G401.6 (cell line): ENCODE data around the gene E2F3.

Source experiments
- FAIRE-seq: peaks from 2 replicates; lab custom pipeline; 2012; peaks lifted over from hg19 to GRCh38; lab: Jason Lieb, UNC

Gene E2F3

GRCh38 chr6:20402342-20403069 is 827 bp downstream of the E2F3 start:
- FAIRE-seq, result no peak

GRCh38 chr6:20403070-20403765 is 1.5 kb downstream of the E2F3 start:
- no peak for FAIRE-seq

- FAIRE-seq, result no peak
Measured at GRCh38 chr6:20403766-20404640, 2.3 kb downstream of the E2F3 start.

GRCh38 chr6:20404641-20405032 is 3.0 kb downstream of the E2F3 start:
- FAIRE-seq, result no peak

GRCh38 chr6:20408851-20409250 is 7.2 kb downstream of the E2F3 start:
- FAIRE-seq, result no peak

GRCh38 chr6:20409427-20409971 is 7.8 kb downstream of the E2F3 start:
- no peak for FAIRE-seq

- FAIRE-seq, result no peak
Measured at GRCh38 chr6:20411544-20411943, 9.9 kb downstream of the E2F3 start.

- FAIRE-seq, result no peak
Measured at GRCh38 chr6:20411953-20412681, 10.4 kb downstream of the E2F3 start.

- FAIRE-seq, result no peak
Measured at GRCh38 chr6:20412682-20413073, 11.0 kb downstream of the E2F3 start.

GRCh38 chr6:20413826-20414225 is 12.1 kb downstream of the E2F3 start:
- FAIRE-seq, result no peak

GRCh38 chr6:20414711-20415110 is 13.0 kb downstream of the E2F3 start:
- FAIRE-seq, result no peak

GRCh38 chr6:20415304-20415703 is 13.6 kb downstream of the E2F3 start:
- no peak for FAIRE-seq

GRCh38 chr6:20415712-20416454 is 14.2 kb downstream of the E2F3 start:
- FAIRE-seq, result no peak

- FAIRE-seq, result no peak
Measured at GRCh38 chr6:20416567-20417345, 15.1 kb downstream of the E2F3 start.

GRCh38 chr6:20417819-20418218 is 16.1 kb downstream of the E2F3 start:
- no peak for FAIRE-seq

GRCh38 chr6:20426177-20427082 is 24.8 kb downstream of the E2F3 start:
- no peak for FAIRE-seq

GRCh38 chr6:20427856-20428255 is 26.2 kb downstream of the E2F3 start:
- no peak for FAIRE-seq

GRCh38 chr6:20432692-20433091 is 31.0 kb downstream of the E2F3 start:
- no peak for FAIRE-seq

GRCh38 chr6:20433321-20433720 is 31.6 kb downstream of the E2F3 start:
- no peak for FAIRE-seq
